K562 (cell line): ENCODE results near the gene MARK4. TPM values are rescaled to one million over a fixed set of nuclear protein-coding genes. Genes with fewer than 3 reads are reported as not detected.
A peak's percentile ranks its signal among the peaks of the same experiment; 100 is the strongest.

ENCODE experiments used
- ATAC-seq: fragments of 200-7000 bp; cut with Tn5 transposase; 3 replicates; pipeline ENCODE4 v1.9.1; 2020; ENCODE audit warnings: moderate library complexity
- BruUV-seq: library from RNA; stranded (reverse); fragments of 400-500 nt; replicated peaks from 2 replicates; lab custom pipeline; 2021; lab: Mats Ljungman, UMichigan
- CTCF ChIA-PET: fragments of 300-600 bp; formaldehyde crosslinking; extraction: SDS; loops from one replicate; lab custom pipeline; 2021; ENCODE audit warnings: low intra/inter-chr PET ratio; lab: Yijun Ruan, JAX
- POLR2A ChIA-PET: fragments of 300-600, 350-650 bp; sonication (Branson Sonifier 250); formaldehyde crosslinking; extraction: SDS; loops from one replicate; lab custom pipeline; 2021; ENCODE audit warnings: antibody characterized with exemption, inconsistent platforms; lab: Yijun Ruan, JAX
- DNase-seq, 4 experiments: peaks; one replicate each; pipeline versions ENCODE4 v3.0.0 to v3.0.0-alpha.2; 2011 to 2018; ENCODE audit warnings: low spot score in 3 of 4, mixed read lengths in 3 of 4; ENCODE audit errors: extremely low read depth in 1 of 4
- FAIRE-seq: peaks from 2 replicates; lab custom pipeline; 2011; peaks lifted over from hg19 to GRCh38; lab: Jason Lieb, UNC
- H2AFZ ChIP-seq: 2 replicates; pipeline ENCODE4 v1.6.0; 2011; ENCODE audit warnings: low read depth, low read length, control low read depth, inconsistent platforms
- H3K27ac ChIP-seq: fragments of 200-600 bp; 3 replicates; pipeline ENCODE4 v1.8.0; 2011; ENCODE audit warnings: low read depth, mild to moderate bottlenecking, control low read depth, inconsistent platforms, low read length, moderate library complexity, mixed read lengths; ENCODE audit errors: extremely low read depth
- H3K27me3 ChIP-seq, 2 experiments: fragments of 300-600 bp in 1 of 2; 2 replicates in 1 of 2; 3 replicates in 1 of 2; pipeline versions ENCODE4 v1.6.0 to v1.8.0; 2011; ENCODE audit warnings: inconsistent platforms in 2 of 2, low read length in 2 of 2, mild to moderate bottlenecking in 1 of 2, mixed read lengths in 1 of 2, moderate library complexity in 1 of 2; ENCODE audit not compliant: control insufficient read depth in 2 of 2, insufficient read depth in 2 of 2
- H3K36me3 ChIP-seq: fragments of 300-600 bp; 3 replicates; pipeline ENCODE4 v1.8.0; 2011; ENCODE audit warnings: mild to moderate bottlenecking, low read length, inconsistent platforms; ENCODE audit not compliant: control insufficient read depth, insufficient read depth
- H3K4me1 ChIP-seq, 2 experiments: fragments of 200-600 bp in 1 of 2; replicated peaks in 1 of 2; 2 replicates in 1 of 2; 3 replicates in 1 of 2; pipeline versions ENCODE4 v1.5.1 to v1.8.0; 2011; ENCODE audit warnings: inconsistent platforms in 2 of 2, low read length in 2 of 2, mild to moderate bottlenecking in 1 of 2, mixed read lengths in 1 of 2, moderate library complexity in 1 of 2; ENCODE audit not compliant: control insufficient read depth in 2 of 2, insufficient read depth in 2 of 2
- H3K4me2 ChIP-seq: 2 replicates; pipeline ENCODE4 v1.6.1; 2011; ENCODE audit warnings: low read length, control low read depth, inconsistent platforms, mixed read lengths; ENCODE audit not compliant: insufficient read depth
- H3K4me3 ChIP-seq: fragments of 200-600 bp; sonication (generic), shearing (Covaris generic); 2 replicates; pipeline ENCODE4 v1.5.1; 2016; ENCODE audit warnings: control low read depth, inconsistent platforms
- H3K79me2 ChIP-seq: fragments of 200-600 bp; 3 replicates; pipeline ENCODE4 v1.8.0; 2011; ENCODE audit warnings: low read length, inconsistent platforms; ENCODE audit not compliant: control insufficient read depth, insufficient read depth
- H3K9ac ChIP-seq, 2 experiments: 2 replicates each; pipeline versions ENCODE4 v1.6.0 to v1.6.1; 2011; ENCODE audit warnings: low read depth in 2 of 2, low read length in 2 of 2, control low read depth in 1 of 2, inconsistent platforms in 1 of 2, mild to moderate bottlenecking in 1 of 2, mixed read lengths in 1 of 2; ENCODE audit not compliant: insufficient read depth in 1 of 2
- H3K9me1 ChIP-seq: one replicate; pipeline ENCODE4 v1.6.0; 2011; ENCODE audit warnings: inconsistent platforms, mild to moderate bottlenecking, low read length, moderate library complexity; ENCODE audit not compliant: control insufficient read depth, insufficient read depth
- H3K9me3 ChIP-seq: replicated peaks from 2 replicates; pipeline ENCODE4 v1.5.1; 2011; ENCODE audit warnings: low read depth, low read length, inconsistent platforms; ENCODE audit not compliant: control insufficient read depth, insufficient read depth
- H4K20me1 ChIP-seq: replicated peaks from 2 replicates; pipeline ENCODE4 v1.6.1; 2011; ENCODE audit warnings: low read length, inconsistent platforms, mixed read lengths; ENCODE audit not compliant: control insufficient read depth, insufficient read depth
- HDAC6 ChIP-seq: IDR thresholded peaks from 2 replicates; pipeline ENCODE4 v1.6.1; 2012; ENCODE audit warnings: low read depth, mild to moderate bottlenecking, control low read depth, inconsistent platforms, low read length, moderate library complexity
- THRAP3 ChIP-seq: fragments of 450-650 bp; IDR thresholded peaks from 2 replicates; pipeline ENCODE4 v1.6.1; 2016; ENCODE audit warnings: mild to moderate bottlenecking, inconsistent platforms, borderline replicate concordance
- ZNF77 ChIP-seq: fragments of 250-450 bp; sonication (Bioruptor Pico); IDR thresholded peaks from 2 replicates; pipeline ENCODE4 v1.5.0; 2020
- WGBS: fragments of 100-300 bp; shearing (Covaris generic); methylation state at CpG from one replicate; pipeline ENCODE4 v1.1.6; 2016; ENCODE audit warnings: low coverage, mixed read lengths; ENCODE audit not compliant: insufficient coverage; ENCODE audit errors: missing lambda C conversion rate; 5-methylcytosine and 5-hydroxymethylcytosine counted together
- in situ Hi-C: fragments of 300-500 bp; cut with MboI; formaldehyde crosslinking; loops from 4 replicates; pipeline ENCODE4 v1.15.0; 2018; ENCODE audit warnings: inconsistent platforms, mixed read lengths
- intact Hi-C: fragments of 100-400 bp; cut with micrococcal nuclease; formaldehyde crosslinking; loops from 2 replicates; pipeline ENCODE4 v1.14.2; 2022
- polyA plus RNA-seq, 8 experiments: library from polyadenylated mRNA; depleted of rRNA in 4 of 8; stranded (reverse) in 5 of 8; unstranded in 3 of 8; fragments of >200 nt; fragmentation: Nextera tagmentation in 2 of 8; fragmentation: Illumina TruSeq in 1 of 8; extraction: Ambion mirVana in 2 of 8; extraction: Trizol in 1 of 8; gene quantifications; 2 replicates each; pipeline versions ENCODE4 v1.2.1 to v1.2.3, GENCODE V29; 2011 to 2014; ENCODE audit warnings: inconsistent platforms in 1 of 8, missing spikeins in 1 of 8
- total RNA-seq, 7 experiments: library from RNA; depleted of rRNA in 6 of 7; stranded (reverse); fragments of >200 nt in 6 of 7; fragmentation: Illumina TruSeq in 2 of 7; extraction: Trizol in 2 of 7; gene quantifications; 2 replicates each; pipeline versions ENCODE4 v1.2.1 to v1.2.3, GENCODE V29; 2011 to 2021; ENCODE audit warnings: low replicate concordance in 1 of 7
- TF ChIP-seq, protein P1 (sequence below): sonication (generic); formaldehyde crosslinking; IDR thresholded peaks from 2 replicates; pipeline ENCODE4 v1.8.1; 2023; ENCODE audit warnings: mild to moderate bottlenecking, missing genetic modification reagents

Gene MARK4
- total and polyA plus RNA-seq, 9 of the 15 experiments (the other 6 are each of a cell fraction or from before 2014, with no cell fraction given), result 0.52 to 29.4 (median 8.6) TPM

DNA sequence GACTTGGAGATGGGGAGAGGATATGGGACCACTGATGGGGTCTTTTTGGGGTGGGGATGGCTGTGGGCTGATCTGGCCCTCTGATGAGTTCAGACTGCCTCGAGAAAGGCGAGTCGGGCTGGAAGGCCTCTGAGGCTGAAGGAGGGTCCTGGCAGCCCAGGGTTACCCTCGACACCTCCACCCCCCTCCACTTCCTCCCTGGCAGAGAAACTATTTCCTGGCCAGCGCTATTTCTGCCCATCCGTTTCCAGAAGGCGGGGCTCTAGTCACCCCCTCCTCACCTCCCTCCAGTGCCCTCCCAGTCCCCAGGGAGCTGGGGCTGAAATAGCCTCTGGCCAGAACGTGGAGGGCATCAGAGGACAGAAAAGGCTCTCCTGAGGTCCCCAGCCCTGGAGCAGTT is 15.6 kb upstream of the MARK4 start:
- H3K4me1 ChIP-seq, result peaks cover 0 to 16% of the 10 kb centered on the region in 2 experiments; a peak in 2 of 5 replicates
- H3K9me1 ChIP-seq, result no peaks in the 10 kb centered on the region
- peak overlapping the region in 1 of 2 experiments; percentile 68; a peak in 2 of 4 replicates for H3K9ac ChIP-seq
- no peaks in the 10 kb centered on the region for H4K20me1 ChIP-seq
- no peaks in the 10 kb centered on the region for H3K79me2 ChIP-seq
- ChIA-PET POLR2A (no interaction called here), CTCF (no interaction called here)
- DNase-seq (no peak), FAIRE-seq (no peak), ATAC-seq (no peak)
- WGBS, result 78% methylated on average over 7 of the region's 8 CpGs
- H3K36me3 ChIP-seq, result peaks cover 15% of the 10 kb centered on the region
- no peak for TF ChIP-seq ZNF77 (CRISPR knock-in tag)
- no peak for TF ChIP-seq HDAC6
- TF ChIP-seq, protein P1, sequence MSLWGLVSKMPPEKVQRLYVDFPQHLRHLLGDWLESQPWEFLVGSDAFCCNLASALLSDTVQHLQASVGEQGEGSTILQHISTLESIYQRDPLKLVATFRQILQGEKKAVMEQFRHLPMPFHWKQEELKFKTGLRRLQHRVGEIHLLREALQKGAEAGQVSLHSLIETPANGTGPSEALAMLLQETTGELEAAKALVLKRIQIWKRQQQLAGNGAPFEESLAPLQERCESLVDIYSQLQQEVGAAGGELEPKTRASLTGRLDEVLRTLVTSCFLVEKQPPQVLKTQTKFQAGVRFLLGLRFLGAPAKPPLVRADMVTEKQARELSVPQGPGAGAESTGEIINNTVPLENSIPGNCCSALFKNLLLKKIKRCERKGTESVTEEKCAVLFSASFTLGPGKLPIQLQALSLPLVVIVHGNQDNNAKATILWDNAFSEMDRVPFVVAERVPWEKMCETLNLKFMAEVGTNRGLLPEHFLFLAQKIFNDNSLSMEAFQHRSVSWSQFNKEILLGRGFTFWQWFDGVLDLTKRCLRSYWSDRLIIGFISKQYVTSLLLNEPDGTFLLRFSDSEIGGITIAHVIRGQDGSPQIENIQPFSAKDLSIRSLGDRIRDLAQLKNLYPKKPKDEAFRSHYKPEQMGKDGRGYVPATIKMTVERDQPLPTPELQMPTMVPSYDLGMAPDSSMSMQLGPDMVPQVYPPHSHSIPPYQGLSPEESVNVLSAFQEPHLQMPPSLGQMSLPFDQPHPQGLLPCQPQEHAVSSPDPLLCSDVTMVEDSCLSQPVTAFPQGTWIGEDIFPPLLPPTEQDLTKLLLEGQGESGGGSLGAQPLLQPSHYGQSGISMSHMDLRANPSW, result no peak
- no peak for TF ChIP-seq THRAP3
- intact Hi-C loops (no loop called here), in situ Hi-C loops (no loop called here)
- no peak overlapping the region for H3K27ac ChIP-seq
- BruUV-seq, result no TSS peak
- H3K4me2 ChIP-seq, result no peak overlapping the region
- no peak overlapping the region for H2AFZ ChIP-seq
- no peaks in the 10 kb centered on the region for H3K9me3 ChIP-seq
- H3K4me3 ChIP-seq, result no peak overlapping the region
- no peaks in the 10 kb centered on the region for H3K27me3 ChIP-seq
